HG02852 (cell line): ENCODE data around the gene LRP3.
"Not testable (repeated sequence)": the region's sequence is repeated elsewhere in the genome, so short reads cannot be mapped to it uniquely, and the experiment has no call there.

Source experiments
- ATAC-seq: cut with Tn5 transposase; IDR thresholded peaks from one replicate; pipeline ENCODE4 v1.9.1; 2021; ENCODE audit warnings: mild to moderate bottlenecking, moderate library complexity; ENCODE audit not compliant: unreplicated experiment

The LRP3 gene, protein sequence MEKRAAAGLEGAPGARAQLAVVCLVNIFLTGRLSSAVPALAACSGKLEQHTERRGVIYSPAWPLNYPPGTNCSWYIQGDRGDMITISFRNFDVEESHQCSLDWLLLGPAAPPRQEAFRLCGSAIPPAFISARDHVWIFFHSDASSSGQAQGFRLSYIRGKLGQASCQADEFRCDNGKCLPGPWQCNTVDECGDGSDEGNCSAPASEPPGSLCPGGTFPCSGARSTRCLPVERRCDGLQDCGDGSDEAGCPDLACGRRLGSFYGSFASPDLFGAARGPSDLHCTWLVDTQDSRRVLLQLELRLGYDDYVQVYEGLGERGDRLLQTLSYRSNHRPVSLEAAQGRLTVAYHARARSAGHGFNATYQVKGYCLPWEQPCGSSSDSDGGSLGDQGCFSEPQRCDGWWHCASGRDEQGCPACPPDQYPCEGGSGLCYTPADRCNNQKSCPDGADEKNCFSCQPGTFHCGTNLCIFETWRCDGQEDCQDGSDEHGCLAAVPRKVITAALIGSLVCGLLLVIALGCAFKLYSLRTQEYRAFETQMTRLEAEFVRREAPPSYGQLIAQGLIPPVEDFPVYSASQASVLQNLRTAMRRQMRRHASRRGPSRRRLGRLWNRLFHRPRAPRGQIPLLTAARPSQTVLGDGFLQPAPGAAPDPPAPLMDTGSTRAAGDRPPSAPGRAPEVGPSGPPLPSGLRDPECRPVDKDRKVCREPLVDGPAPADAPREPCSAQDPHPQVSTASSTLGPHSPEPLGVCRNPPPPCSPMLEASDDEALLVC

DNA sequence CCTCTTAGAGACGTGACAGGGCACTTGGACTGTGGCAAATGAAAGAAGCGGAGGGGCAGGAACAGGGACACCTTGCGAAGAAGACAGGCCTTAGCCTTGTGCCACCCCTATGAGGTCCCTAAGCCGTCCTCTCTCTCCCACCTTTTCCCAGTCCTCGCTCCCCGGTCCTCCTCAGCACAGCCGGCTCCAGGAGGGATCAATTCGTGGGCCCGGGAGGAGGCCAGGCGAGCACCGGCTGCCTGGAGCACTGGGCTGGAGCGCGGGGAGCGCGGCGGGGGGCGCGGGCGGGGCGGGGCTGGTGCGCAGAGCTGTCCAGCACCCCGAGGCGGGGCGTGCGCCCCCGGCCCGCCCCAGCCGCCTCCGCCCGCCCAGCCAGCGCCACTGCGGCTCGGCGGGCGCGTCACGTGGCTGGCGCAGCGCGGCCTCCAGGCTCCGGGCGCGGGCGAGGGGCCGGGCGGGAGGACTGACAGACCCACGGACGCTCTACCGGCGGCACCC, at the start of gene LRP3:
LRP3 (plus strand) TSS at position 466 of the 498 bp plus-strand sequence. CDS start 456 bp downstream, outside the sequence.
- no peak for ATAC-seq

DNA sequence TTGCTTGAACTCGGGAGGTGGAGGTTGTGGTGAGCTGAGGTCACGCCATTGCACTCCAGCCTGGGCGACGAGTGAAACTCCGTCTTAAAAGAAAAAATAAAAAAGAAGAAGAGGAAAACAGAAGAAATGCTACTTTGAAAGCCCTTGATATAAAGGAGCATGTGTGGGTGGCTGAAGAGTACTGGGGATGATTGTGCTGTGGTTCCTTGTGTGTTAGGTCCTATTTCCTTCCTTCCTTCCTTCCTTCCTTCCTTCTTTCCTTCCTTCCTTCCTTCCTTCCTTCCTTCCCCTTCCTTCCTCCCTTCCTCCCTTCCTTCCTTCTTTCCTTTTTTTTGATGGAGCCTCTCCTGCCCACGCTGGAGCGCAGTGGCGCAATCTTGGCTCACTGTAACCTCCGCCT, 47.9 kb upstream of the LRP3 start:
- ATAC-seq = no peak

- no peak for ATAC-seq
These were observed 46.6 kb upstream of the LRP3 start for GRCh38 chr19:33147538-33147937.

- no peak for ATAC-seq
These were observed 43.1 kb upstream of the LRP3 start for GRCh38 chr19:33150852-33151518.

GRCh38 chr19:33152176-33152575, 42.0 kb upstream of the LRP3 start:
- ATAC-seq = no peak

- ATAC-seq = not testable (repeated sequence)
These were observed 41.5 kb upstream of the LRP3 start for GRCh38 chr19:33152625-33153024.

- ATAC-seq = not testable (repeated sequence)
These were observed 39.8 kb upstream of the LRP3 start for GRCh38 chr19:33154313-33154712.

- ATAC-seq = no peak
These were observed 37.8 kb upstream of the LRP3 start for GRCh38 chr19:33156334-33156733.

GRCh38 chr19:33157906-33158305, 36.2 kb upstream of the LRP3 start:
- no peak for ATAC-seq

DNA sequence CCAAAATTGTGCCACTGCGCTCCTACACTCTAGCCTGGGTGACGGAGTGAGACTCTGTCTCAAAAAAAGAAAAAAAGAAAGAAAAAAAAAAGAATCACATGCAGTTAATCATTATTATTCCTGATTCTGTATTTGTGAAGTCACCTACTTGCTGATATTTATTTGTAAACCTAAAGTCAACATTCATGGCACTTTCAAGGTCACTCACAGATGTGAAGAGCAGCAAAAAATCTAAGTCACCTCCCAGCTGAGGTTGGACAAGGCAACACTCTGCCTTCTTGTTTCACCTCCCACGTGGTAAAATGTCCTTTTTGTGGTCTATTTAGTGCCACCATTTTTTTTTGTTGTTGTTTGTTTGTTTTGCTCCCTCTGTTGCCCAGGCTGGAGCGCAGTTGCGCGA, 35.8 kb upstream of the LRP3 start:
- ATAC-seq = no peak

DNA sequence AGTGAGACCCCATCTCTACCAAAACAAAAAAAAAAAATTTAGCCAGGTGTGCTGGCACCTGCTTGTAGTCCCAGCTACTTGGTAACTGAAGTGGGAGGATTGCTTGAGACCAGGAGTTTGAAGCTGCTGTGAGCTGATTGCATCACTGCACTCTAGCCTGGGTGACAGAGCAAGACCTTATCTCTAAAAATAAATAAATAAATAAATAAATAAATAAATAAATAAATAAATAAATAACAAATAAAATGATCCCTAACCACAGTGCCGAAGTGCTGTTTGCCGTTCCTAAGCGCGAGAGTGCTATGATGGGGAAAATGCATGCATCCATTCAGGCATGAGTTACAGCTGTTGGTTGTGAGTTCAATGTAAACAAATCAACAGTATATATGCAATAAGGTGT, 35.0 kb upstream of the LRP3 start:
- no peak for ATAC-seq

GRCh38 chr19:33159893-33160292, 34.2 kb upstream of the LRP3 start:
- no peak for ATAC-seq

DNA sequence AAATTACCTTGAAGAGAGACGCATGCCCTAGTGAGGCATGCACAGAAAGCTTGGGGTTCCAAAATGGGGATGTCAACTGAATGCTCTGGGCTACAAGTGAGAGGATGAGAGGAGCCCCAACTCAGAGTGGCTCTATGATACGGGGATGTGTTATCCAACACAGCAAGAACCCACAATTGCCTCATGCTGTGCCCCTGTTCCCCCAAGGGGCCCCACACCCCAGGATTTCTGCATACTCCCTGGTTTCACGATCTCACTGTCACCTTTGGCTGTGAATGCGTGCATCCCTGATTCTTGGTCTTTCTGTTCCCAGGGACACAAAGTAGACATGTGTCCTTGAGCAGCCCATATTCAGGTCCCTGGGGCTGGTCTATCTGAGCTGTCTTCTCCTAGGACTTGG, 32.9 kb upstream of the LRP3 start:
- no peak for ATAC-seq

DNA sequence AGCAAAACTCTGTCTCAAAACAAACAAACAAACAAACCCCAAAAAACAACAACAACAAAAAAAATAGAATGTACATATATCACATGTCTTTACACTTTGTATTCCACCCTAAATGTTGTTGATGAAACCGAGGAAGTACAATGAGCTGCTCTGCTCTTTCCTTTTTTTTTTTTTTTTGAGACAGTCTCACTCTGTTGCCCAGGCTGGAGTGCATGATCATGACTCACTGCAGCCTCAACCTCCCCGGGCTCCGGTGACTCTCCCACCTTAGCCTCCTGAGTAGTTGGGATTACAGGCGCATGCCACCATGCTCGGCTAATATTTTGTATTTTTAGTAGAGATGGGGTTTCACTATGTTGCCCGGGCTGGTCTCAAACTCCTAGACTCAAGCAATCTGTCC, 30.6 kb upstream of the LRP3 start:
- ATAC-seq = no peak

DNA sequence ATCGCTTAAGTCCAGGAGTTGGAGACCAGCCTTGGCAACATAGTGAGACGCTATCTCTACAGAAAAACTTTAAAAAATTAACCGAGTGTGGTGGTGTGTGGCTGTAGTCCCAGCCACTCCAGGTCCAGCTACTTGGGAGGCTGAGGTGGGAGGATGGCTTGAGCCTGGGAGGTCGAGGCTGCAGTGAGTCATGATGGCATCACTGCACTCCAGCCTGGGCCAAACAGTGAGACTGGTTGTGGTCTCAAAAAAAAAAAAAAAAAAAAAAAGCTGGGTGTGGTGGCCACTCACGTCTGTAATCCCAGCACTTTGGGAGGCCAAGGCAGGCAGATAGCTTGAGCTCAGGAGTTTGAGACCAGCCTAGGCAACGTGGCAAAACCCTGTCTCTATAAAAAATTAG, 28.1 kb upstream of the LRP3 start:
- ATAC-seq = not testable (repeated sequence)

DNA sequence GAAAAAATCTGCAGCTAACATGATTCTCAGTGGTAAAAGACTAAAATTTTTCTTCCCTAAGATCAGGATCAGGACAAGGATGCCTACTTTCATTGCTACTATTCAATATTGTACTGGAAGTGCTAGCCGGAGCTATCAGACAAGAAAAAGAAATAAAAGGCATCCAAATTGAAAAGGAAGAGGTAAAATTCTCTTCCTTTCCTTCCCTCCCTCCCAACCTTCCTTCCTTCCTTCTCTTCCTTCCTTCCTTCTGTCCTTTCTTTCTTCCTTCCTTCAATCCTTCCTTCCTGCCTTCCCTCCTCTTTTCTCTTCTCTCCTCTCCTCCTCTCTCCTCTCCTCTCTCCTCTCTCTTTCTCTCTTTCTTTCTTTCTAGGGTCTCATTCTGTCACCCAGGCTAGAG, 26.7 kb upstream of the LRP3 start:
- ATAC-seq = no peak

DNA sequence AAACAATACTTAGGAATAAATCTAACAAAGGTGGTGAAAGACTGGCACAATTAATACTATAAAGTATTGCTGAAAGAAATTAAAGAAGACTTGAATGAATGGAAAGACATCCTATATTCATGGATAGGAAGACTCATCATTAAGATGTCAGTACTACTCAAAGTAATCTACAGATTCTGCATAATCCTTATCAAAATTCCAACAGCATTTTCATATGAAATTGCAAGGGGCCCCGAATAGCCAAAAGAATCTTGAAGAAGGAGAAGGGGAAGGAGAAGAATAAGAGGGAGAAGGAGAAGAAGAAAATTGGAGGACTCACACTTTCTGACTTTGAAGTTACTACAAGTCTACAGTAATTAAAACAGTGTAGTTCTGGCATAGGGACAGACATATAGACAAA, 25.6 kb upstream of the LRP3 start:
- no peak for ATAC-seq

DNA sequence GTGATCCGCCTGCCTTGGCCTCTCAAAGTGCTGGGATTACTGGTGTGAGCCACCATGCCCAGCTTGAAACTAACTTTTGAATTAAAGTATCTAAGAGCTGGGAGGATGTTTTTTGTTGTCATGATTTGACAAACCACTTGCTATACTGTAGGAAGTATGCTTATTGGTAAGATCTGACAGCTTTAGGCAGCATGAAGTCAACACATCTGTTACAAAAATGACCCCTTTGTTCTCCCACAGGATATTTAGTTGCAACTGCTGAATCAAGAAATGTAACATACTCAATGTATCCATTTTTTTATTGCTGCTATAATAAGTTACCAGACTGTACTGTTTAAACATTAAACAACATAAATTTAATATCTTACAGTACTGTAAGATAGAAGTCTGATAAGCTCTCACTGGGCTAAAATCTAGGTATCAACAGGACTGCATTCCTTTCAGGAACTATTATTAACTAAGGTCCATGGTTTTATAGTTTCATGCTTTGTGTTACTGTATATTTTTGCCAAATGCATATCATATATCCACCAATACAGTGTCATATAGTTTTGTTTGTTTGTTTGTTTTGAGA, 22.8 kb upstream of the LRP3 start:
- ATAC-seq = no peak

DNA sequence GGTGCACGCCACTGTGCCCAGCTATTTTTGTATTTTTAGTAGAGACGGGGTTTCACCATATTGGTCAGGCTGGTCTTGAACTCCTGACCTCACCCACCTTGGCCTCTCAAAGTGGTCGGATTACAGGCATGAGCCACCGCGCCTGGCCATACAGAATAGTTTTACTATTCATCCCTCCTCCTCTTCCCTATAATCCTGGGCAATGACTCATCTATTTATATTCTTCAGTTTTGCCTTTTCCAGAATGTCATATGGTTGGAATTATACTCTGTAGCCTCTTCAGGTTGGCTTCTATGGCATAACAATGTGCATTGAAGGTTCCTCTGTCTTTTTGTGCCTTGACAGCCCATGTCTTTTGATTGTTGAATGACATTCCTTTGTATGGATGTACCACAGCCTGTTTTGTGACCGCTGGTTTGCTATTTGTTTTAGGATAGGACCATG, 22.2 kb upstream of the LRP3 start:
- ATAC-seq = no peak

DNA sequence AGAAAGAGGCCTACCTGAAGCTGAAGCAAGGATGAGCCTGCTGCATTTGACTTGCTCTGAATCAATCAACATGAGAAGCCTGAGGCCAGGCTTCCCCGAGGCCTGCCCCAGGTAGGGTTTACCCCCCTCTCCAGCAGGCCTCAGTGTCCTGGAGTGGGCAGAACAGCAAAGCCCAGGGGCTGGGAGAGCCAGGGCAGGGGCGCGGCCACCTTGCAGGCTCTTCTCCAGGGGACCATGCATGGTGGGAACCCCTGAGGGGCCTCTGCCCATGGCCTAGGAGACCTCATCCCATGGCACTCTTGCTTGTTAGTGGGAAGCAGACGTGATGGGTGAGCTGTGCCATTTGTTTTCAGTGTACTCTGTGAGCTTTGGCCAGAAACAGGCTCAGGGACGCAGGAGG, 19.9 kb upstream of the LRP3 start:
- no peak for ATAC-seq

DNA sequence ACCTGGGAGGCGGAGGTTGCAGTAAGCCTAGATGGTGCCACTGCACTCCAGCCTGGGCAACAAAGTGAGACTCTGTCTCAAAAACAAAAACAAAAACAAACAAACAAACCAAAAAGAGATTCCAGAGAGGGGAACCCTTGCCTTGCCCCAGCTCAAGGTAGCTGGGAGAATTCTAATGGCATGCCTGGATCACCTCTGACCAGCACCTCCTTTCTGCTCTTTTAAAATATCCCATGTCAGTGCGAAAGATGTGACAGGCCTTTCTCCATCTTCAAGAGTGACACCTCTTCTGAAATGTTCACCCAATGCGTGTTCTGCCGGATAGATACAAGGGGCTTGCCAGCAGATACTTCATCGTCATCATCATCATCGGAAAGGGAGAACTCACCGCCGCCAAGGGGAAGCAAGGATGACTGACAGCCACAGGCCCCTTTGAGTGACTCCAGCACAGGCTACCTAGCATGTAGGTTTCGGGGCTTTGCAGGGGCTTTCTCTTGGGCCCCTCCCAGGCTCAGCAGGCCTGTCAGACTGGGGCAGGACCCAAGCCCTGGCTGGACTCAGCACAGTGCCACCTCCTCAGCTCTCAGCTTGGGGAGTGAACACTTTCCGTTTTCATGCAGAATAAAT, 18.9 kb upstream of the LRP3 start:
- ATAC-seq = no peak
